ENCODE data around the gene NFIX. TPM values are rescaled to one million over a fixed set of nuclear protein-coding genes. Genes with fewer than 3 reads are reported as not detected.
A peak's percentile ranks its signal among the peaks of the same experiment; 100 is the strongest.

NFIX gene
- total RNA-seq, 2 donors from 2014 or later: 16.9 to 26.7 TPM

DNA sequence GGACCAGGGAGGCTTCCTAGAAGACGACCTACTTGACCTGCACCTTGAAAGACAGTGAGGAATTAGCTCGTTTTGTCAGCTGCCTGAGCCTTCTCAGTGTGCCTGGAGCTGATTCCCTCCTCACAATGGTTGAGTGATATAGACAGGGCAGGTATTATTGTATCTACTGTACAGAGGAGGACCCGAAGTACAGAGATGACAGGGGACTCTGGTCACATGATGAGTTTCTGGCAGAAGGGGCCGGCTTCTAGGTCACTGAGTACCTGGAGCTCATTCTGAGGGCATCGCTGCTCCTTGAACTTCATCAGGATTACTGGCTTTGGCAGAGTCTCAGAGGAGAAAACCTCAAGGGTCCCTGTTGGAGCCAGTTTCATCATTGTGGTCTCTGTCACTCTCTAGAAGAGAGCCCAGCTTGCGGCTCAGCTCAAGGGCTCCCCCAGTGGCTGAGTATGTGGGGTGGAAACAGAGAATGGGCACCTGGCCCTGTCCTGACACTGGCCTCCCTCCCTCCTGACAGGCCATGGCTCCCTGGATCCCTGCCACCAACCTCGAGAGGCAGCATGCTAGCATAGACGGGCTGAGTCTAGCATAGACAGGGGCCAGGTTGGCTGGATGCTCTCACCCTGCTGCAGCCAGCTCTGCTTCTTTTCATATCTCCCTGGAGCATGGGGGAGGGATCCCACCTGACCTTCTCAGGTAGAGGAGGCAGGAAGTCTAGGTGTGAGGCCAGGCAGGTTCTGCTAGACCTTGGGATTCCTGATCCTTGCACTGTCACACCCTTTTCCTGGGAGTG lies 38.7 kb downstream of the NFIX start:
- Histone ChIP-seq H3K27me3 (no peaks in the 10 kb centered on the region), H3K9me3 (no peaks in the 10 kb centered on the region), H3K4me3 (no peak overlapping the region), H3K27ac (peak overlapping the region; percentile 42 to 58 (median 48)), H3K36me3 (replicated peaks in 1 of 2; ENCODE audit: insufficient read depth in 1 of 2, low read depth in 2 of 2) (no peaks in the 10 kb centered on the region), H3K4me1 (peaks cover 67% of the 10 kb centered on the region)
- WGBS, 2 donors: 27 to 43% methylated on average over 2 to 8 of the region's 8 CpGs
- peak; percentile 83 for ATAC-seq
- intact Hi-C loops (cut with DNase I): loop anchor here (5.0 kb wide), 1 partner anchor 47 kb away; no protein-coding TSS in a partner anchor
- DNase-seq: peak; percentile 84 to 93 (median 89)
- TF ChIP-seq POLR2A (IDR thresholded peaks at IDR 0.05): no peak
- TF ChIP-seq, protein P1, sequence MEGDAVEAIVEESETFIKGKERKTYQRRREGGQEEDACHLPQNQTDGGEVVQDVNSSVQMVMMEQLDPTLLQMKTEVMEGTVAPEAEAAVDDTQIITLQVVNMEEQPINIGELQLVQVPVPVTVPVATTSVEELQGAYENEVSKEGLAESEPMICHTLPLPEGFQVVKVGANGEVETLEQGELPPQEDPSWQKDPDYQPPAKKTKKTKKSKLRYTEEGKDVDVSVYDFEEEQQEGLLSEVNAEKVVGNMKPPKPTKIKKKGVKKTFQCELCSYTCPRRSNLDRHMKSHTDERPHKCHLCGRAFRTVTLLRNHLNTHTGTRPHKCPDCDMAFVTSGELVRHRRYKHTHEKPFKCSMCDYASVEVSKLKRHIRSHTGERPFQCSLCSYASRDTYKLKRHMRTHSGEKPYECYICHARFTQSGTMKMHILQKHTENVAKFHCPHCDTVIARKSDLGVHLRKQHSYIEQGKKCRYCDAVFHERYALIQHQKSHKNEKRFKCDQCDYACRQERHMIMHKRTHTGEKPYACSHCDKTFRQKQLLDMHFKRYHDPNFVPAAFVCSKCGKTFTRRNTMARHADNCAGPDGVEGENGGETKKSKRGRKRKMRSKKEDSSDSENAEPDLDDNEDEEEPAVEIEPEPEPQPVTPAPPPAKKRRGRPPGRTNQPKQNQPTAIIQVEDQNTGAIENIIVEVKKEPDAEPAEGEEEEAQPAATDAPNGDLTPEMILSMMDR (IDR thresholded peaks at IDR 0.05): peak; percentile 72 to 88 (median 86)

GRCh38 chr19:13034636-13035035 lies 39.4 kb downstream of the NFIX start:
- intact Hi-C loops (cut with DNase I): loop anchor here (5.0 kb wide), 1 partner anchor 47 kb away; no protein-coding TSS in a partner anchor
- no peak overlapping the region for H3K4me3 ChIP-seq
- no peaks in the 10 kb centered on the region for H3K27me3 ChIP-seq
- peaks cover 73% of the 10 kb centered on the region for H3K4me1 ChIP-seq
- no peaks in the 10 kb centered on the region for H3K9me3 ChIP-seq
- no peak for DNase-seq
- H3K36me3 ChIP-seq (replicated peaks in 1 of 2; ENCODE audit: insufficient read depth in 1 of 2, low read depth in 2 of 2): no peaks in the 10 kb centered on the region
- peak overlapping the region; percentile 42 to 58 (median 48) for H3K27ac ChIP-seq
- no peak for ATAC-seq
- TF ChIP-seq, protein P1 (IDR thresholded peaks at IDR 0.05): no peak
- no peak for TF ChIP-seq POLR2A (IDR thresholded peaks at IDR 0.05)
- WGBS, 2 donors: 42 to 44% methylated on average over 8 of the region's 8 CpGs

DNA sequence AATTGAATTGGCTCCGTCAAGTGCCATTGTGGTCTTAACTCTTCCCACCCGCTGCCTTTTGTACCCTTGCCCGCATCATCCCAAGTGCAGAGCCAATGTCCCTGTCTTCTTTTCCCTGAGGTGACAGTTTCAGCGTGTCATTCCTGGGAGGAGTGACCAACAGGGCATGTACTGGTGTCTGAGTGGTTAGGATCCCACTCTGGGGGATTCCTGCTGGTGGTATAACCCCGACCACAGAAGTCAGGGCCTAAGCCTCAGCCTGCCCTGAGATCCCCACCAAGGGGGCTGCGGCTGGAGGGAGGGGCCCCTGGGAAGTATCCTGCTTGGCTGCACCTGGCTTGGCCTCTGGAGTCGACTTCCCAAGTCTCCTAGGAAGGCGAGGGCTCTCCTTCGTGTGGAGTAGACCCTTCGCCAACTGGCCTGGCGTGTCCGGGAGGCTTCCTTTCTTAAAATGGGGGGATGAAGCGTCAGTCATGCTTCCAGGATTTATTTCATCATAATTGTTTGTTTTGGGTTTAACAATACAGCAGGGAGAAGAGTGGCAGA lies 40.6 kb downstream of the NFIX start:
- intact Hi-C loops (cut with DNase I): no loop called here
- no peak for TF ChIP-seq POLR2A (IDR thresholded peaks at IDR 0.05)
- TF ChIP-seq, protein P1 (IDR thresholded peaks at IDR 0.05): no peak
- 84 to 92% methylated on average over 12 to 13 of the region's 13 CpGs for WGBS, 2 donors
- H3K36me3 ChIP-seq (replicated peaks in 1 of 2; ENCODE audit: insufficient read depth in 1 of 2, low read depth in 2 of 2): no peaks in the 10 kb centered on the region
- H3K27me3 ChIP-seq: no peaks in the 10 kb centered on the region
- ATAC-seq (no peak), DNase-seq (no peak)
- H3K27ac ChIP-seq: peak overlapping the region in 3 of 4 donors; percentile 46 to 63 (median 48)
- peaks cover 85% of the 10 kb centered on the region for H3K4me1 ChIP-seq
- no peak overlapping the region for H3K4me3 ChIP-seq
- H3K9me3 ChIP-seq: no peaks in the 10 kb centered on the region

DNA sequence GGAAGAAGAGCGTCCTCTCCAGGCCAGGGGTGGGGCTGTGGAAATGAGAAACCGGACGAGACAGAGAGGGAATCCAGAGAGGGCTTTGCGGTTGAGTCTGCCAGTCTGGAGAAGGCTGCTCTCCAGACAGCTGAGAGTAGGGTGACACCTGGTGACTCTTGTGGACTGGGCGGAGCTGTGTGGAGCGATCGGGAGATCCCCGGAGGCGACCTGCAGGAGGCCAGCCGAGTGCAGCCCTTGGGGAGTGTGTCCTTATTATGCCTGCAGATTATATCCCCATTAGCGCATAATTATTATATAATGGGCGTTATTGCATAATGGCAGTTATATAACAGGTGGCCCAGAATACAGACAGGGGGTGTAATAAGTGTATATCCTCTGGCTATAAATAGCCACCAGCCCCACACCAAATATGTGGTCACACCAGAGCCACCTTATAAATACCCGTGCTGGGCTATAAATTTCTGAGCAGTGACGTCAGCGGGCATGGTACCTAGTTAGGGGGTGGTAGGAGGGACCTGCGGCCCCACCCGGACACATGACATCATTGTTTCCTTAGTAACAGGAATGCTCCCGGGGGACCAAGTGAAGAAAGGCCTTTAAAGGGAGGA lies 41.2 kb downstream of the NFIX start:
- peak; percentile 40 for ATAC-seq
- H3K9me3 ChIP-seq: no peaks in the 10 kb centered on the region
- DNase-seq: peak in 3 of 4 donors; percentile 63 to 66 (median 65)
- WGBS, 2 donors: 49 to 63% methylated on average over 17 to 18 of the region's 18 CpGs
- no peak overlapping the region for H3K4me3 ChIP-seq
- intact Hi-C loops (cut with DNase I): no loop called here
- peak overlapping the region in 3 of 4 donors; percentile 46 to 63 (median 48) for H3K27ac ChIP-seq
- no peak for TF ChIP-seq POLR2A (IDR thresholded peaks at IDR 0.05)
- TF ChIP-seq, protein P1 (IDR thresholded peaks at IDR 0.05): peak in 3 of 7 experiments; percentile 14 to 44 (median 28)
- no peaks in the 10 kb centered on the region for H3K27me3 ChIP-seq
- peaks cover 79% of the 10 kb centered on the region for H3K4me1 ChIP-seq
- no peaks in the 10 kb centered on the region for H3K36me3 ChIP-seq (replicated peaks in 1 of 2; ENCODE audit: insufficient read depth in 1 of 2, low read depth in 2 of 2)

All from body of pancreas (tissue), 4 donors.